ENCODE data around the gene ARHGEF4.
"Not testable (repeated sequence)": the region's sequence is repeated elsewhere in the genome, so short reads cannot be mapped to it uniquely, and the experiment has no call there.

ARHGEF4 gene

GRCh38 chr2:130977461-130978050, 140.8 kb downstream of the ARHGEF4 start:
- no peak for DNase-seq (ENCODE audit: low read depth)

- no peak for DNase-seq (ENCODE audit: low read depth)
Measured at GRCh38 chr2:130981667-130982066, 145.0 kb downstream of the ARHGEF4 start.

- DNase-seq (ENCODE audit: low read depth) = no peak
Measured at GRCh38 chr2:130985206-130985780, 148.6 kb downstream of the ARHGEF4 start.

- DNase-seq (ENCODE audit: low read depth) = no peak
Measured at GRCh38 chr2:130985831-130986649, 149.3 kb downstream of the ARHGEF4 start.

- DNase-seq (ENCODE audit: low read depth) = no peak
Measured at GRCh38 chr2:130986890-130987493, 150.3 kb downstream of the ARHGEF4 start.

GRCh38 chr2:130987519-130988425, 151.1 kb downstream of the ARHGEF4 start:
- no peak for DNase-seq (ENCODE audit: low read depth)

GRCh38 chr2:130991446-130991845, 154.7 kb downstream of the ARHGEF4 start:
- not testable (repeated sequence) for DNase-seq (ENCODE audit: low read depth)

- DNase-seq (ENCODE audit: low read depth) = not testable (repeated sequence)
Measured at GRCh38 chr2:130992003-130992402, 155.3 kb downstream of the ARHGEF4 start.

GRCh38 chr2:130996691-130997090, 160.0 kb downstream of the ARHGEF4 start:
- no peak for DNase-seq (ENCODE audit: low read depth)

- DNase-seq (ENCODE audit: low read depth) = no peak
Measured at GRCh38 chr2:130997198-130997597, 160.5 kb downstream of the ARHGEF4 start.

GRCh38 chr2:130998561-130998960, 161.8 kb downstream of the ARHGEF4 start:
- no peak for DNase-seq (ENCODE audit: low read depth)

- no peak for DNase-seq (ENCODE audit: low read depth)
Measured at GRCh38 chr2:131004446-131005209, 167.9 kb downstream of the ARHGEF4 start.

- no peak for DNase-seq (ENCODE audit: low read depth)
Measured at GRCh38 chr2:131005216-131005935, 168.7 kb downstream of the ARHGEF4 start.

GRCh38 chr2:131006561-131006960, 169.8 kb downstream of the ARHGEF4 start:
- DNase-seq (ENCODE audit: low read depth) = no peak

GRCh38 chr2:131008967-131009366, 172.3 kb downstream of the ARHGEF4 start:
- DNase-seq (ENCODE audit: low read depth) = no peak

- no peak for DNase-seq (ENCODE audit: low read depth)
Measured at GRCh38 chr2:131009713-131010475, 173.2 kb downstream of the ARHGEF4 start.

GRCh38 chr2:131010566-131010965, 173.9 kb downstream of the ARHGEF4 start:
- DNase-seq (ENCODE audit: low read depth) = no peak

- no peak for DNase-seq (ENCODE audit: low read depth)
Measured at GRCh38 chr2:131011486-131011885, 174.8 kb downstream of the ARHGEF4 start.

- no peak for DNase-seq (ENCODE audit: low read depth)
Measured at GRCh38 chr2:131014141-131014540, 177.4 kb downstream of the ARHGEF4 start.

GRCh38 chr2:131015764-131016163, 179.1 kb downstream of the ARHGEF4 start:
- no peak for DNase-seq (ENCODE audit: low read depth)
